GM19324 (cell line): Measurements from ENCODE around the gene RNF213.
"Not testable (repeated sequence)": the region's sequence is repeated elsewhere in the genome, so short reads cannot be mapped to it uniquely, and the experiment has no call there.

Experiments used
- ATAC-seq: cut with Tn5 transposase; IDR thresholded peaks from one replicate; pipeline ENCODE4 v1.9.1; 2021; ENCODE audit warnings: mild to moderate bottlenecking, moderate library complexity; ENCODE audit not compliant: unreplicated experiment, low FRiP score

The RNF213 gene

GRCh38 chr17:80223838-80224497, 36.7 kb upstream of the RNF213 start:
- ATAC-seq = no peak

GRCh38 chr17:80224683-80225082, 36.0 kb upstream of the RNF213 start:
- ATAC-seq = no peak

DNA sequence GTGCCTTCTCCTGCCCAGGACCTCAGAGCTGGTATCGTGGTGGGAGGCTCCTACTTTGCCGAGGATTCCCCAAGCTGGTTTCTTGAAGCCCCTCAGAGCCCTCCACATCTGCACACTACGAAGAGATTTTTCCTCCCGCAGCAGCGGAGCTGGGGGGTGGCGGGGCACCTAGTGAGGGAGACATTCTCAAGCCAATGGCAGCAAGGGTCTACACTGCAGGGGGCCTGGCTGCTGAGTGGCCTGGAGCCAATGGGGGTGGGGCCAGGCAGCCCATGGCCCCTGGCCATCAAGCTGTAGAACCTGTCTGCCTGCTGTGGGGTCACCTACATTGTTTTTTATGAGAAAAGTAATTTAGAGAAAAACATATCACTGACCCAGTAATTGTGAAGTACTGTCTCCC, 35.4 kb upstream of the RNF213 start:
- no peak for ATAC-seq

DNA sequence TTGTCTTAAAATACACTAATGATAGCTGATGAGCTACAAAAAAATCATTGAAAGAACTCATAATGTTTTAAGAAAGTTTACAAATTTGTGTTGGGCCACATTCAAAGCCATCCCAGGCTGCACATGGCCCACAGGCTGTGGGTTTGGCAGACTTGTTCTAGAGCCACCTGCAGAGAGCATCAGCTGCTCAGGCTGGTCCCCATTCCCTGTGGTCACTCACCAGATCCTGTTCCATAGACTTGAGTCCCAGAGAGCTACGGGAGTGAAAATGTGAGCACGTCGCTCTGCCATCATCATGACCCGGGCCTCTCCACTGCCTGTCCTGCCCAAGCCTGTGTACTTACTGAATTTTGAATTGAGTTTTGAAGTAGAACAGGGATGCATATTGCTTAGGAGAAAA, 33.5 kb upstream of the RNF213 start:
- ATAC-seq = no peak

DNA sequence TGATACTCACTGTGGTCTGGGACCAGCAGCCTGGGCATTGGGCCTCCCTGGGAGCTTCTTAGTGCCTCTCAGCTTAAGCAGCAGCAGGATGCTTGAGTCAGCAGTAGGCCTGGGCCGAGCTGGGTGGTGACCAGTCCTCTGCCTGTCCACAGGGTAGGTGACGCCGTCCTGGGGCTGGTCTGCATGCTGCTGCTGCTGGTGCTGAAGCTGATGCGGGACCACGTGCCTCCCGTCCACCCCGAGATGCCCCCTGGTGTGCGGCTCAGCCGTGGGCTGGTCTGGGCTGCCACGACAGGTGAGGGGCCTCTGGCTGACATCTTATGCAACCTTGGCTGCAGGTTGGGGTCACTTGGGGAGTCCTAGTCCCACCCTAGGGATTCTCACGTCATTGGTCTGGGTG, 33.0 kb upstream of the RNF213 start:
- ATAC-seq = no peak

- no peak for ATAC-seq
Observed at GRCh38 chr17:80228477-80228876, 32.2 kb upstream of the RNF213 start.

GRCh38 chr17:80229011-80229410, 31.6 kb upstream of the RNF213 start:
- no peak for ATAC-seq

- ATAC-seq = no peak
Observed at GRCh38 chr17:80232438-80232837, 28.2 kb upstream of the RNF213 start.

GRCh38 chr17:80233202-80233601, 27.4 kb upstream of the RNF213 start:
- ATAC-seq = no peak

- ATAC-seq = no peak
Observed at GRCh38 chr17:80236911-80237310, 23.7 kb upstream of the RNF213 start.

DNA sequence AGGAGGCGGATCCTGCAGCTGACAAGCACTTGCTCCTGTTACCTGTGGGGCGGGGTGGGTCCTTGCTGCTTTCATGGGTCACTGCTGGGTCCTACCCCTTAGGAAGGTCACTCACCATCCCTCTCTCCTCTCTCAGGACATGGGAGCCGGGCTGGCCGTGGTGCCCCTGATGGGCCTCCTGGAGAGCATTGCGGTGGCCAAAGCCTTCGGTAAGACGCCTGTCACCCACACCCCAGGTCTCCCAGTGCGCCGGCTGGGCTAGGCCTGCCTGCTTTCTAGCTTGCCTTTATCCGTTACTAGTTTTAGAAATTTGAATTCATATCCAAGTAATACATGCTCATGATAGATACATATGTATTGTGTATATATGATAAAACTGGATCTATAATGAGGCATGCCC, 23.3 kb upstream of the RNF213 start:
- no peak for ATAC-seq

DNA sequence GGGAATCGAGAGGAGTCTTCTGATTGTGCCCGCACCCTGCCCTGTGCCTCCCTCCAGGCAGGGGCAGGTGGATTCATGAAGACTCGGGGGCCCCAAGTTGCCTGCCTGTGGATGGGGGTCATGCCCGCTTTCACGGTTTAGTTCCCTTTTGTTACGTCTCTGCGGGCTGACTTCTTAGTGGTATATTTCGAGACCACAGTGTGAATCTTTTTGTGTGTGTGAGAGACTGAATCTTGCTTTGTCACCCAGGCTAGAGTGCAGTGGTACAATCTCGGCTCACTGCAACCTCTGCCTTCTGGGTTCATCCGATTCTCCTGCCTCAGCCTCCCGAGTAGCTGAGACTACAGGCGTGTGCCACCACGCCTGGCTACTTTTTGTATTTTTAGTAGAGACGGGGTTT, 18.1 kb upstream of the RNF213 start:
- ATAC-seq = no peak

DNA sequence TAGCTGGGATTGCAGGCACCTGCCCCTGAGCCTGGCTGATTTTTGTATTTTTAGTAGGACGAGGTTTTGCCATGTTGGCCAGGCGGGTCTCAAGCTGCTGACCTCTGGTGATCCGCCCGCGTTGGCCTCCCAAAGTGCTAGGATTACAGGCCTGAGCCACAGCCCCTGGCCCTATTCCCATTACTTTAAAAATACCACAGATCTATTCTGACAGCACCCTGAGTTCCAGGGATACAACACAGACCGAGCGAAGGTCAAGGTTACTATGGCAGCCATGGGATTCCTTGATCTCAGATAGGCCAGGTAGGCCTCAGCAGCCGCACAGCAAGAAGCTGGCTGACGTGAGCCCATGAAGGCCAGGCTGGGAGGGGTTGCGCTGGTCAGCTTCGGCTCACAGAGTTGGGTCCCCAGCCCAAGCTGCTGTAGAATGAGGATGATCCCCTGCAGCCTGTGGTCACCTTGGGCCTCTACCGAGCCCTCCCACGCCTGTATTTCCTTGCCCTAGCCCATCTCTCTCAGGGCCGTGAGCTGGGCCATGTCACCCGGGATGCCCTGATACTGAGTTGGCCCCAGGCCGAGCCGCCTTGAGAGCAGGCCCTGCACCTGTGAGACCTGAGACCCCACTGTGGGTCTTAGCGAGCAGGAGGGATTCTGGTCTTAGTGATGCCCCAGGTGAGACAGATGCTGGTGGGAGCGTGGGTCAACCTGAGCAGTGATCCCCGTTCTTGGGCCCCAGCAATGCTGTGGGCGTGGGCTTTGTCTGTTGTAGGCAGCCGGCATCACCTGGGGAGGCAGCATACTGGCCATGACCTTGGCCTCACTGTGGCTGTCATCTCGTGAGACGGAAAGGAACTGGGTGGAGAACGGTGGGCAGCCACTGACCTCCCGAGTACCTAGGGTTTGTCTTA, 16.9 kb upstream of the RNF213 start:
- no peak for ATAC-seq

GRCh38 chr17:80244448-80244847, 16.2 kb upstream of the RNF213 start:
- not testable (repeated sequence) for ATAC-seq

DNA sequence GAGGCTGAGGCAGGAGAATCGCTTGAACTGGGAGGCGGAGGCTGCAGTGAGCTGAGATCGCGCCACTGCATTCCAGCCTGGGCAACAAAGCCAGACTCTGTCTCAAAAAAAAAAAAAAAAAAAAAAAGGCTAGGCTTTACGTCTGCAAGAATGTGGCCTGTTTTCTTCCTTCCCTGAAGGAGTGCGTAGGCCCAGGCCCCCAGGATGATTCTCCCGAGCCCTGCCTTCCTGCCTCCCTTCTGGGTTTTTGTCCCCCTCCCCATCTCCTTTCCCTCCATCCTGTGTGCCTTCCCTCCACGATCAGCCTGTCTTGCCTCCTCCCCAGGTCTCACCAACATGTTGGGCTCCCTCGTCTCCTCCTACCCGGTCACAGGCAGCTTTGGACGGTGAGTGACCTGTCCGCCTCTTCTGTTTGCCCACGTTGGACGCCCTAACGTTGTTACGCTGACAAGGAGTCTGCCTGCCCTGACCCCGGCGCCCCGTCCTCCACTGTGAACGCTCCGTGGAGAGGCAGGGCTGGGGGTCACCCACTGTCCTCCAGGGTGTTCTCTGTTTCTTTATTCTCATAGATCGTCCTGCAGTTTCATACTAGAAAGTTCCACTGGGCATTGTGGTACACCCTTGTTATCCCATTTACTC, 15.7 kb upstream of the RNF213 start:
- ATAC-seq = no peak

DNA sequence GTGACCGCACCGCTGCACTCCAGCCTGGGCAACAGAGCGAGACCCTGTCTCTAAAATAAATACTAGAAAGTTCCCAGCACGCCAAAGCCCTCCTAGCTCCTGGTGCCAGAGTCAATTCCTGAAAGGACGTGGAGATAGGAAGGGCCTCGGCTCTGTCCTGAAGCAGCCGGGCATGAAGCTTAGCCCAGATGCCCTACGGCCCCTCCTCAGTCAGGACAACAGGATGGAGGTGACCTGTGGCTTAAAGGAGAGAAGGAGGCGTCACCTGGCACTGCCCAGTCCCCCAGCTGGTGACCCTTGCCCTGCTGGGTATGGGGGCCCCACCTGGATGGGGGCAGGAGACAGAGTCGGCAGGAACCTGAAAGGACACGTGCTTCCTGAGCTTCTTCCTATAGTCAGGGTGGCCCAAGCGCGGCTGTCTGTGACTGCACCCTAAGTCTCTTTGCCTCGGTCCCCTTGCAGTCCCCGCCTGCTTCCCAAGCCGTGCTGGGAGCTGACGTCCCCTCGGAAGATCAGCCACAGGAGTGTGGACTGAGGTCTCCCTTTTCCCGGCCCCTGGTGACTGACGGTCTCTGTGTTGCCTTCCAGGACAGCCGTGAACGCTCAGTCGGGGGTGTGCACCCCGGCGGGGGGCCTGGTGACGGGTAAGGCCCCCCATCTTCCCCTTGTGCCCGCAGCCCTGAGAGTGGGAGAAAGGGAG, 14.9 kb upstream of the RNF213 start:
- no peak for ATAC-seq

- ATAC-seq = no peak
Observed at GRCh38 chr17:80246266-80246681, 14.4 kb upstream of the RNF213 start.

- no peak for ATAC-seq
Observed at GRCh38 chr17:80246726-80247125, 13.9 kb upstream of the RNF213 start.

DNA sequence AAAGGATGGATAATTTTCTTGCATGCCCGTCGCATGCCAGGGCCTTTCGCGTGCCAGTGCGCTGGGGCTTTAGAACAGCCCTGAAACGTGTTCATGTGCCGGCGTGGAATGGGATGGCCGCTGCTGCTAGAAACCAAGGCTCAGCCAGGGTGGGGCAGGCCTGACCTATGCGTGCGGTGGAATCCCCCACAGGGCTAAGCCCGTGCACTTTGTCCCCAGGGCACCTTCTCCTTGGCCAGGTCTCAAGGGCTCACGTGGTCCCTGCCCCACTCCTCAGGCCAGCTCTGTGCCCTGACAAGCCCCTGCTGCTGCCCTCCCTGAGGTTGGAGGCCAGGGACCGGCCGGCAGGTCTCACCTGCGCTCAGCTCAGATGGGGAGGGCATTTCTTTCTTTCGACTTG, 13.1 kb upstream of the RNF213 start:
- no peak for ATAC-seq

- ATAC-seq = no peak
Observed at GRCh38 chr17:80248001-80248893, 12.4 kb upstream of the RNF213 start.
